Heart right ventricle (tissue), 16 donors: Measurements from ENCODE around the gene SP2. TPM values are rescaled to one million over a fixed set of nuclear protein-coding genes. Genes with fewer than 3 reads are reported as not detected.

Experiments used
- ATAC-seq, 8 donors: fragments of 200-7000 bp; cut with Tn5 transposase; one replicate each; pipeline ENCODE4 v1.9.1; 2020; ENCODE audit warnings: mild to moderate bottlenecking in 8 of 8, moderate library complexity in 8 of 8, moderate number of reproducible peaks in 1 of 8
- DNase-seq, 2 donors: peaks; one replicate each; pipeline ENCODE4 v3.0.0-alpha.2; 2020
- H3K27ac ChIP-seq, 10 donors: fragments of 200-600 bp; sonication (generic) in 2 of 10; one replicate each; pipeline versions ENCODE4 v1.5.0 to v1.8.0; 2020 to 2022; ENCODE audit warnings: mild to moderate bottlenecking in 3 of 10
- H3K27me3 ChIP-seq, 7 donors: fragments of 200-600 bp; one replicate each; pipeline ENCODE4 v1.8.0; 2021 to 2022; ENCODE audit warnings: mild to moderate bottlenecking in 2 of 7
- H3K36me3 ChIP-seq, 9 donors: fragments of 200-600 bp; sonication (generic) in 1 of 9; one replicate each; pipeline versions ENCODE4 v1.5.0 to v1.8.0; 2020 to 2022; ENCODE audit warnings: mild to moderate bottlenecking in 2 of 9
- H3K4me1 ChIP-seq, 9 donors: fragments of 200-600 bp; sonication (generic) in 1 of 9; one replicate each; pipeline versions ENCODE4 v1.5.0 to v1.8.0; 2020 to 2022; ENCODE audit warnings: mild to moderate bottlenecking in 4 of 9
- H3K4me3 ChIP-seq, 10 donors: fragments of 200-600 bp; sonication (generic) in 2 of 10; one replicate each; pipeline versions ENCODE4 v1.5.0 to v1.8.0; 2020 to 2022; ENCODE audit warnings: mild to moderate bottlenecking in 7 of 10, moderate library complexity in 2 of 10
- H3K9me3 ChIP-seq, 11 donors: fragments of 200-600 bp in 10 of 11; sonication (generic) in 2 of 11; one replicate each; pipeline versions ENCODE4 v1.5.0 to v1.8.0; 2013 to 2022; ENCODE audit warnings: mild to moderate bottlenecking in 2 of 11, control low read depth in 1 of 11, moderate library complexity in 1 of 11
- CTCF ChIP-seq, 9 donors: fragments of 200-600 bp; sonication (generic) in 2 of 9; IDR thresholded peaks; one replicate each; pipeline versions ENCODE4 v1.5.0 to v1.8.0; 2021 to 2022; ENCODE audit warnings: antibody characterized with exemption in 9 of 9, mild to moderate bottlenecking in 5 of 9, moderate library complexity in 1 of 9
- WGBS, 2 donors: extraction: QIAGEN DNeasy Blood & Tissue Kit; methylation state at CpG; one replicate each; pipeline ENCODE4 v1.1.7; 2013; ENCODE audit warnings: inconsistent platforms in 1 of 2; 5-methylcytosine and 5-hydroxymethylcytosine counted together
- intact Hi-C, 10 donors: fragments of 100-400 bp; cut with DNase I; formaldehyde crosslinking; loops; one replicate each; pipeline versions ENCODE4 v1.11.1 to v1.14.2; 2022
- polyA plus RNA-seq, 2 donors: library from polyadenylated mRNA; stranded (reverse); fragments of 200-250 nt; gene quantifications; one replicate each; pipeline ENCODE4 v1.2.3, GENCODE V29; 2013
- total RNA-seq, 10 donors: library from RNA; stranded (reverse); fragmentation: NEBNext Ultra II Directional in 3 of 10; extraction: Animal tissue kit (Norgen Biotek cat#: 25700) in 3 of 10; gene quantifications; one replicate each; pipeline versions ENCODE4 v1.2.1 to v1.2.4, GENCODE V29; 2021 to 2023
- donor health status: Arrhythmogenic right ventricular cardiomyopathy.
- donor health status: ischemic (EF 13 %, LVEDD 7.1; RV severe dilation, severe dysfunction).
- donor health status: healthy with polysubstance abuse.
- donor health status: DM: no; HTN: yes; CAD: no.
- donor health status: DM: no; HTN: no; CAD: no.
- donor health status: ischemic (EF 25% LVEDD 6.9; RV normal size, moderate dysfunction).
- donor health status: ischemic (EF 25% LVEDD 5.7; RV mildly dilated, moderate dysfunction).
- donor health status: healthy.
- donor health status: DM: yes; HTN: yes; CAD: no.
- donor health status: Ischemic cardiomyopathy.
- donor health status: ischemic (EF 35%, LVEDD 5.7; RV mildly dilated, moderate dysfunction).
- donor health status: nonischemic (EF 11% LVEDD 7.7; RV severe dilation, severe dysfunction).
- donor health status: DM: yes; HTN: yes; CAD: no.
- donor health status: PGD.
- donor health status: ischemic (EF 29% LVEDD 5.4; RV normal size, mild dysfunction).
- donor health status: nonischemic (EF 23%, LVEDD 6.1; RV moderate dilation, normal function).

The SP2 gene
- total and polyA plus RNA-seq, 12 donors: 4.3 to 18.3 (median 15.8) TPM

GRCh38 chr17:47883589-47884426, 12.2 kb upstream of the SP2 start:
- ATAC-seq: peak in 1 of 8 donors; percentile 31
- no peak for TF ChIP-seq CTCF (IDR thresholded peaks at IDR 0.05)
- Histone ChIP-seq H3K27ac (no peak overlapping the region), H3K36me3 (no peaks in the 10 kb centered on the region), H3K27me3 (peaks cover 0 to 3% (median under 1%) of the 10 kb centered on the region in 7 donors), H3K9me3 (no peaks in the 10 kb centered on the region), H3K4me3 (no peak overlapping the region), H3K4me1 (peaks cover 0 to 31% (median 5%) of the 10 kb centered on the region in 9 donors)
- 75 to 77% methylated on average over 9 of the region's 9 CpGs for WGBS, 2 donors
- DNase-seq: no peak
- intact Hi-C loops: loop anchor here in 1 of 10 donors (2.0 kb wide), 1 partner anchor 37 kb away; no protein-coding TSS in a partner anchor

- Histone ChIP-seq H3K36me3 (no peaks in the 10 kb centered on the region), H3K9me3 (no peaks in the 10 kb centered on the region), H3K4me3 (no peak overlapping the region), H3K27ac (no peak overlapping the region), H3K4me1 (peaks cover 0 to 31% (median 5%) of the 10 kb centered on the region in 9 donors), H3K27me3 (peaks cover 0 to 3% (median 0%) of the 10 kb centered on the region in 7 donors)
- WGBS, 2 donors: 53 to 55% methylated on average over 5 of the region's 5 CpGs
- intact Hi-C loops: loop anchor here in 1 of 10 donors (2.0 kb wide), 1 partner anchor 38 kb away; no protein-coding TSS in a partner anchor
- DNase-seq (no peak), ATAC-seq (no peak)
- no peak for TF ChIP-seq CTCF (IDR thresholded peaks at IDR 0.05)
Measured at GRCh38 chr17:47884427-47884740, 11.7 kb upstream of the SP2 start.

GRCh38 chr17:47884905-47885730, 10.9 kb upstream of the SP2 start:
- Histone ChIP-seq H3K27ac (no peak overlapping the region), H3K4me1 (peaks cover 0 to 31% (median 5%) of the 10 kb centered on the region in 9 donors), H3K4me3 (no peak overlapping the region), H3K27me3 (peaks cover 0 to 3% (median 0%) of the 10 kb centered on the region in 7 donors), H3K36me3 (no peaks in the 10 kb centered on the region), H3K9me3 (no peaks in the 10 kb centered on the region)
- intact Hi-C loops: loop anchor here in 2 of 10 donors (2.0 to 5.0 kb wide), 2 partner anchors 38 to 108 kb away; no protein-coding TSS in a partner anchor
- no peak for TF ChIP-seq CTCF (IDR thresholded peaks at IDR 0.05)
- ATAC-seq (no peak), DNase-seq (no peak)
- WGBS, 2 donors: 56 to 69% methylated on average over 11 of the region's 11 CpGs

- Histone ChIP-seq H3K9me3 (no peaks in the 10 kb centered on the region), H3K4me1 (peaks cover 0 to 14% (median 0%) of the 10 kb centered on the region in 9 donors), H3K4me3 (no peak overlapping the region), H3K27me3 (peaks cover 0 to 3% (median 0%) of the 10 kb centered on the region in 7 donors), H3K36me3 (no peaks in the 10 kb centered on the region), H3K27ac (no peak overlapping the region)
- TF ChIP-seq CTCF (IDR thresholded peaks at IDR 0.05): no peak
- WGBS, 2 donors: 76 to 79% methylated on average over 6 of the region's 6 CpGs
- no peak for DNase-seq
- intact Hi-C loops: loop anchor here in 3 of 10 donors (2.0 to 5.0 kb wide), 2 partner anchors 45 to 111 kb away; no protein-coding TSS in a partner anchor
- ATAC-seq: no peak
Measured at GRCh38 chr17:47888293-47888692, 7.7 kb upstream of the SP2 start.
